ENCODE results near the gene LRRC25. TPM values are rescaled to one million over a fixed set of nuclear protein-coding genes. Genes with fewer than 3 reads are reported as not detected.

LRRC25 gene
- total RNA-seq = 3.9 TPM

GRCh38 chr19:18397242-18398202 is at the start of gene LRRC25:
Gene LRRC25, minus strand, starts transcription at chr19:18397622. Its CDS starts 659 bp downstream, at chr19:18396963.
- intact Hi-C loops (cut with DNase I) = no loop called here
- Histone ChIP-seq H3K4me1 (peaks cover 6% of the 10 kb centered on the region), H3K27ac (no peak within 1 kb of the TSS), H3K27me3 (no peaks in the 10 kb centered on the region), H3K4me3 (peak within 1 kb of the TSS in 1 of 2 donors; percentile 9), H3K9me3 (no peaks in the 10 kb centered on the region), H3K36me3 (no peaks in the 10 kb centered on the region)
- TF ChIP-seq CTCF (IDR thresholded peaks at IDR 0.05) (no peak), POLR2AphosphoS5 (IDR thresholded peaks at IDR 0.05; ENCODE audit: insufficient read depth in 1 of 2, low read depth in 1 of 2) (no peak), POLR2A (IDR thresholded peaks at IDR 0.05) (no peak)
- no peak for DNase-seq (ENCODE audit: extremely low spot score in 2 of 2)

- intact Hi-C loops (cut with DNase I) = loop anchor here (10.0 kb wide), 1 partner anchor 228 kb away; no protein-coding TSS in a partner anchor
- no peaks in the 10 kb centered on the region for H3K9me3 ChIP-seq
- no peak overlapping the region for H3K4me3 ChIP-seq
- DNase-seq (ENCODE audit: extremely low spot score in 2 of 2) = no peak
- peaks cover 10% of the 10 kb centered on the region for H3K4me1 ChIP-seq
- peaks cover 0 to 66% of the 10 kb centered on the region in 2 donors for H3K36me3 ChIP-seq
- TF ChIP-seq POLR2AphosphoS5 (IDR thresholded peaks at IDR 0.05; ENCODE audit: insufficient read depth in 1 of 2, low read depth in 1 of 2) (no peak), CTCF (IDR thresholded peaks at IDR 0.05) (no peak), POLR2A (IDR thresholded peaks at IDR 0.05) (no peak)
- H3K27me3 ChIP-seq = no peaks in the 10 kb centered on the region
- no peak overlapping the region for H3K27ac ChIP-seq
These were observed 49.5 kb upstream of the LRRC25 start for GRCh38 chr19:18446811-18447359.

- TF ChIP-seq POLR2AphosphoS5 (IDR thresholded peaks at IDR 0.05; ENCODE audit: insufficient read depth in 1 of 2, low read depth in 1 of 2) (no peak), CTCF (IDR thresholded peaks at IDR 0.05) (no peak), POLR2A (IDR thresholded peaks at IDR 0.05) (no peak)
- DNase-seq (ENCODE audit: extremely low spot score in 2 of 2) = no peak
- H3K4me3 ChIP-seq = no peak overlapping the region
- H3K27me3 ChIP-seq = no peaks in the 10 kb centered on the region
- H3K27ac ChIP-seq = no peak overlapping the region
- intact Hi-C loops (cut with DNase I) = loop anchor here (10.0 kb wide), 1 partner anchor 229 kb away; no protein-coding TSS in a partner anchor
- H3K9me3 ChIP-seq = no peaks in the 10 kb centered on the region
- peaks cover 0 to 62% of the 10 kb centered on the region in 2 donors for H3K36me3 ChIP-seq
- H3K4me1 ChIP-seq = peaks cover 7% of the 10 kb centered on the region
These were observed 48.9 kb upstream of the LRRC25 start for GRCh38 chr19:18446145-18446810.

GRCh38 chr19:18445262-18445948 is 48.0 kb upstream of the LRRC25 start:
- no peaks in the 10 kb centered on the region for H3K4me1 ChIP-seq
- no peak overlapping the region for H3K27ac ChIP-seq
- no peaks in the 10 kb centered on the region for H3K9me3 ChIP-seq
- peaks cover 0 to 55% of the 10 kb centered on the region in 2 donors for H3K36me3 ChIP-seq
- DNase-seq (ENCODE audit: extremely low spot score in 2 of 2) = no peak
- no peak overlapping the region for H3K4me3 ChIP-seq
- intact Hi-C loops (cut with DNase I) = loop anchor here (10.0 kb wide), 1 partner anchor 229 kb away; no protein-coding TSS in a partner anchor
- no peaks in the 10 kb centered on the region for H3K27me3 ChIP-seq
- TF ChIP-seq CTCF (IDR thresholded peaks at IDR 0.05) (no peak), POLR2AphosphoS5 (IDR thresholded peaks at IDR 0.05; ENCODE audit: insufficient read depth in 1 of 2, low read depth in 1 of 2) (no peak), POLR2A (IDR thresholded peaks at IDR 0.05) (no peak)
